Stimulated activated CD8-positive, alpha-beta memory T cell treated with anti-CD3 and anti-CD28 coated beads, Interleukin-15, amount 100 ng/mL, for 48 hours (primary cell): Measurements from ENCODE around the gene ADCY2.

Source experiments
- DNase-seq, 2 donors: peaks; one replicate each; pipeline ENCODE4 v3.0.0-alpha.2; 2020; ENCODE audit warnings: low read depth in 2 of 2

The ADCY2 gene

DNA sequence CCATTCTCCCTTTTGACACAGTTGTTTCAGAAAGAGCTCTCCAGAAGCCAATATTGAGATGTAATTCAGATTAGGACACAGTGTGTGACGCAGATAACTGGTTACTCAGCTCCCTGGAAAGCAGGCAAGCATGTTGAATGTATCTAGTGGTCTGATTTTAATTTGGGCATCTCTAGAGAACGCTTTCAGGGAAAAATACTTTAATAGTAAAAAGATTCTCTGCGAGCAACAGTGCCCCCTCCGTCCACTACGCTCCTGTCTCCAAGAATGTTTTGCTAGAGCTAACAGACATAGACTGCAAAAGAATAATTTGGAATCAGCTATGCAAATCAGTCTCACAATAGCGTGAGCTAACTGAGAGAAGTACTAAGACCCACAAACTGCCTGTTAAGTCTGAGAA is 431.7 kb downstream of the ADCY2 start:
- no peak for DNase-seq

DNA sequence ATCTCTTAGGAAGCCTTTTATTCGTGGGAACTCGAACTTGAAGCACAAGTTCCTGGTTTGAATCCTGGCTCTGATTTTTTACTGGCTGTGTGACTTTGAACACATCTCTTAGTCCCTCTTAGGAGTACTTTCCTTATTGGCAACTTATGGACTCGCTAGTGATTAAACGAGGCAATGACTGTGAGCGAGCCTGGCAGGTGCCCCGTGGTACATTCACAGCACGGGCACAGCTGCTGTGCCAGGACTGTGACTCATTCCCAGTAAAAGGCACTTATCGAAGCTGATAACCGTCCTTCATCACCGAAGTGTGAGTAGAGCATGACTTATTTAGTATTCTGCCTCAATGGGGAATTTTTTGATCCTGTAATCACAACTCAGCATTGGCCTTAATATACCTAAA is 432.3 kb downstream of the ADCY2 start:
- DNase-seq: no peak

DNA sequence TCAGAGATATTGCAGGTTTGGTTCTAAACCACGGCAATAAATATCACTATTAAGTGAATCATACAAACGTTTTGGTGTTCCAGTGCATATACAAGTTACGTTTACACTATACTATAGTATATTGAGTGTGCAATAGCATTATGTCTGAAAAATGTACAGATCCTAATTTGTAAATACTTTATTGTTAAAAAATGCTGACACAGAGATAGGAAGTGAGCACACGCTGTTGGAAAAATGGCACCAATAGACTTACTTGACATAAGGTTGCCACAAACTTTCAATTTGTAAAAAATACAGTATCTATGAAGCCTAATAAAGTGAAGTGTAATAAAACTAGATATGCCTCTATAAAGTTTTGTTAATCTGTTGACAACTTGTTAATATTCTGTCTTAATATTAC is 439.0 kb downstream of the ADCY2 start:
- DNase-seq: no peak

DNA sequence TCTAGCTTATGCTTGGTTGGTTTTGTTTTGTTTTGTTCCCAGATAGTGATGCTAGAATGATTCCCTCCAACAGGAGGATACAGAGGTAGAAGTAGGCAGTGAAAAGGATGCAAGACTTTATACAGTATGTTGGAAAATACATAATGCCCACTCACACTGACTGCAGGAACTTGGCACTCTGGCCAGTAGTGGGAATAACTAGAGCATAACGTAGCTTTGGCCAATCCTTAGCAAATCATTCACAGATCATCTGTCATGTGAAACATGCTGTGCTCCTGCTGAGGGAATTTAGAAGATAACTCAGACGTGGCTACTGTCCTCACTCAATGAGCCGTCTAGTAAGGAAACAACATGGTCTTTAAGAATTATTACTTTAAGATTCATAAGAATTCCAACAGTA is 441.5 kb downstream of the ADCY2 start:
- no peak for DNase-seq

DNA sequence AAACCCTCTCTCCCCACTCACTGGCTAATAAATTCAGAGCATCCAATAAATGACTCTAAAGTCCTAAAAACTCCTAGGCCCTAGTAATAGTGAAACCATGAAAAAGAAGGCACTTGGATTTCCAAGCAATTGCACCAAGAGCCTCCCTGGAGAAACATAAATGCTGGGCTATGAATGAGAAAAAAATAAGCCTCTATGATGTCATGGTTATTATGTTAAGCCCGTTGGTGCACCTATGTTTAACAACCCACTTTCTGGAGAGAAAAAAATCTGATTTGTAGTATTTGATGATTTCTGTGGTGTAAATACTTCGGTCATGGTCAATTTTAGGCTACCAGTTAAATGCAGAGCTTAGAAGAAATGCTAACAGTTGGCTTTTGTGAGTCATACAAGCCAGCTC is 446.6 kb downstream of the ADCY2 start:
- no peak for DNase-seq

DNA sequence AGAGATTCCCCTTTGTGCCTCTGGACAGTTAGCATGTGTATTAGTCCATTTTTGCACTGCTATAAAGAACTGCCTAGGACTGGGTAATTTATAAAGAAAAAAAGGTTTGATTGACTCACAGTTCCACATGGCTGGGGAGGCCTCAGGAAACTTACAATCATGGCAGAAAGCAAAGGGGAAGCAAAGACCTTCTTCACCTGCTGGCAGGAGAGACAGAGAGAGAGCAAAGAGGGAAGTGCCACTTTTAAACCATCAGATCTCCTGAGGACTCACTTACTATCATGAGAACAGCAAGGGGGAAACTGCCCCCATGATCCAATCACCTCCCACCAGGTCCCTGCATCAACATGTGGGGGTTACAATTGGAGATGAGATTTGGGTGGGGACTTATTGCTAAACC is 449.0 kb downstream of the ADCY2 start:
- no peak for DNase-seq

DNA sequence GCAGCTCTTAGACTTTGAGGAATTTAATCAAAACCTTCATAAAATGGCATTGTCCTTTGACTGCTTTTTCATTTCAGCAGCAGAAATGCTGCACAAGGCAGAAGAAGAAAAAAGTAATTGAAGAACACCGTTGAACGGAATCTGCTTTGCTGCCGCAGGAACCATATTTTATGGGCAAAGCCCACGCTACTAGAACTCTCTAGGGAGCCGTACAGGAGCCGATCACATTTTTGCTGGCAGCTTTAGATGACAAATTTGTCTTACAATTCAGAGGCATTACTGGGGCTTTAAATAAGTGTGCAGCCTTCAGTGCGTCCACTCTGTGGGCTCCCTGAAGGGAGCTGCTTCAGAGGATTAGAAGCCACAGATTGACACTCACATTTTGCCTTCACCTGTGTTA is 449.6 kb downstream of the ADCY2 start:
- no peak for DNase-seq

DNA sequence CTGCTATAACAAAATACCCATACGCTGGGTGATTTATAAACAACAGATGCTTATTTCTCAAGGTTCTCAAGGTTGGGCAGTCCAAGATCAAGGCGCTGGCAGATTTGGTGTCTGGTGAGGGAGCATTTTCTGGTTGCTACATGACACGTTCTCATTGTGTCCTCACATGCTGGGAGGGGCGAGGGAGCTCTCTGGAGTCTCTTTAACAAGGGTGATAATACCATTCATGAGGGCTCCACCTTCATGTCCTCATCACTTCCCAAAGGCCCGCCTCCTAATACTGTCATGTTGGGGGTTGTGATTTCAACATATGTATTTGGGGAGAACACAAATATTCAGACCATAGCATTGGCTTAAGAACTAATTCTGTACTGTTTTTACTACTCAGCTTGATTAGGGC is 450.4 kb downstream of the ADCY2 start:
- DNase-seq: no peak

DNA sequence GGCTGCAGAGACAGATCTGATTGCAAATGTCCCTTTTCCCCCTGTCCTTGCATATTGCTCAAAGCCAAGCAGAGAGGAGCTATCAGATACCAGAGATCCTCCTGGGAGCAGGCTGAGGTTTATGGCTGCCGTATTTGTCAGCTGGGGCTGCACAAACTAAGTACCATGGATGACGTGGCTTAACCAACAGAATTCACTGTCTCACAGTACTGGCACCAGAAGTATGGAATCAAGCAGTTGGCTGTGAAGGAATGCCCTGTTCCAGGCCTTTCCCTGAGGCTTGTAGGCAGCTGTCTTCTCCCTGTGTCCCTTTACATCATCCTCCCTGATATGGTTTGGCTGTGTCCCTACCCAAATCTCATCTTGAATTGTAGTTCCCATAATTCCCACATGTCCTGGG is 452.4 kb downstream of the ADCY2 start:
- no peak for DNase-seq

DNA sequence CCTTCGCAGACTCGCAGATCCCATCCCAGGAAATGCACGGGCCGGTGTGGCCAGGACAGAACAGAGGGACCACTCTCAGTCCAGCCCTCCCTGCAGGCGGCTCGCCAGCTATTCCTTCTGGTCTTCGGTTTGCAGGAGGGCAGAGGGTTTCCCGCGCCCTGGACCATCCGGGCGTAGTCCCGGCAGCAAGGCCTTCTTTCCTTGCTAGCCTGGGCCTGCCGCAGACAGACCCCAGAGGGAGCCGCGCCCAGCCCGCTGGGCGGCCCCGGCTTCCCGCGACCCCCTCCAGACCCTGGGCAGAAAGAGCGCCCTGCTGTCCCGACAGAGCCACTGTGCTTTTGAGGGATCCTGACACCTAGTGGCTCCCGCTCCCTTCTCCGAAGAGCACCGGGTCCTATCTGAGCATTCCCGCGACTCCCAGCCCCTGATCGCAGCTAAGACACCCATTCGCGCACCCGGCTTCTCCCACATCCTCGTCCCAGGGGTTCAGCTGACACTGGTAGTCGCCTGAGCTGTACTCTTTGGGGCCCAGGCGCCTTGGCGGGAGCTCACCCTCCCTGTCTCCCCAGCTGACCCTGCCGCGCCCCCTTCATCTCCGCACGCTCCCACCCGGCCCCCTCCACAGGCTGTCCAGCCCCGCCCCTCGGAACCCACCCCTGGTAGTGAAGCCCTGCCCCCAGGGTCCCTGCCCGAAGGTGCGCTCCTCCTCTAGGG is 453.9 kb downstream of the ADCY2 start:
- no peak for DNase-seq

DNA sequence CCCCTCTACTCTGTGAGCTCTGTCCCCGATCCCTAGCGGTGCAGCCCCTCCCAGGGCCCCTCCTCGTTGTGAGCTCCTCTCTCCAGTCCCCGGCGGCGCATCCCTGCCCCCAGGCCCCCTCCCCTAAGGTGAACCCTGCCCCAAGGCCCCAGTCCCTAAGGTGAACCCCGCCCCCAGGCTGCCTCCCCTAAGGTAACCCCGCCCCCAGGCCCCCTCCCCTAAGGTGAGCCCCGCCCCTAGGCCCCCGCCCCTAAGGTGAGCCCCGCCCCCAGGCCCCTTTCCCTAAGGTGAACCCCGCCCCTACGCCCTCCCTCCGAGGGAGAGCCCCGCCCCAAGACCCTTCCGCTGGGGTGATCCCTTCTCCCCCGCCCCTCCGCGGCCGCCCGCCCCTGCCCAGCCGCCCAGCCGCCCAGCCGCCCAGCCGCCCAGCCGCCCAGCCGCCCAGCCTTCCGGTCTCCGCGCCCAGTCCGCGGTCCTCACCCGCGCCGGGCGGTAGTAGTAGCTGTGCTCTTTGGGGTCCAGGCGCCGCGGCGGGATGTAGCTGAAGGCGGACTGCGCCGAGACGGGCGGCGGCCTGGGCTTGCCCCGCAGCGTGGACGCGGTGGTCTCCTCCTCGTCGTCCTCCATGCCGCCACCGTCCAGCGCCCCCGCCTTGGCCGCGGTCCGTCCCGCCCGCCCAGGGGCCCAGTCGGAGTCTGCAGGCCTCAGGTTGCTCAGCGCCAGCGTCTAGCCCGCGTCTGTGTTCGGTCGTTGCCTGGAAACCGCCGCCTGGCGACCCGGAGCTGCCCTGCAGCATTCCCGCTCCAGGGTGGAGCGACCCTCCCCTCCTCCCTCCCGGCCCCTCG is 454.7 kb downstream of the ADCY2 start, which contains the start of gene CFAP90:
CFAP90 (minus strand) TSS at position 739 of the 845 bp plus-strand sequence; CDS start at position 627, 112 bp downstream.
- no peak for DNase-seq

DNA sequence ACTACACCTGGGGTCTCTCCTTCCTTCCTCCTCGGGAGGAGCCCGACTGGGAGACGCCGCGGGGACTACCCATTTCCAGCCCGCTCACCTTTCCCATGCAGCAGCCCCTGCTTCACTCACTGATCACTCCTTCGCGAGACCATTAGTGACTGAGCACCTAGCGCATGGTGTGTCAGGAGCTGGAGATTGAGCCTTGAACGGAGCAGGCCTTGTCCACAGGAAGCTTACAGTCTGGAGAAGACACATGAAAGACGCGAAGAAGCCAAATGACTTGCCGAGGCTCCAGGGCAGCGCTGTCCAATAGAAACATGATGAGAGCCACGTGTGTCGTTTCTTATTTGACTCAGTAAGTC is 455.3 kb downstream of the ADCY2 start:
- DNase-seq: no peak

DNA sequence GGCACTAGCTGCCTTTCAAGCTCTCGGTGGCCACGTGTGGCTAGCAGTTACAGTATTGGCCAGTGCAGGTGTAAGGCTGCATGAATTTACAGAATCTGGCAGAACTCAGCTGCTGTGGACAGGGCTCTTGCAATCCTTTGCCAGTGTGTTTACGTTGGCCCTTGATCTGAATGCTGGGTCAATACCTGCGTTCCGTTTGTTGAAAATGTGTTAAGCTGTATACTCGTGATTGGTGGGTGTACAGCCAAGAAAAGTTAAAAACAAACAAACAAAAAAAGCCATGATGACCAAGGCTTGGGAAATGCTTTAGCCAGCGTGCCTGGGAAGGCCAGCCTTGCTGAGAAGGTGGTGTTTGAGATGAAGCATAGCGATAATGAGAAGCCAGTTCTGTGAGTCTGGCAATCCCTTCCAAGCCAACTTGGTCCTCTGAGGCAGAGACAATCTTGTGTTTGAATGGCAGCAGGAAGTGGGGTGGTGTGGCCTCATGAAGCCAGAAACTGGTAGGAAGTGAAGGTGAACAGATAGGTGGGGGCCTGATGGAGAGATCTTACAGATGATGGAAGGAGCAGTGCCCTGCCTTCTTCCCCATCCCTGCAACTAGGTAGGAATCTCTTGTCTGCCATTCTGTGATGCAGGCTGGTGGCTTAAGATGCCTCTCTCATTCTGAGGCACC is 455.8 kb downstream of the ADCY2 start:
- DNase-seq: no peak

DNA sequence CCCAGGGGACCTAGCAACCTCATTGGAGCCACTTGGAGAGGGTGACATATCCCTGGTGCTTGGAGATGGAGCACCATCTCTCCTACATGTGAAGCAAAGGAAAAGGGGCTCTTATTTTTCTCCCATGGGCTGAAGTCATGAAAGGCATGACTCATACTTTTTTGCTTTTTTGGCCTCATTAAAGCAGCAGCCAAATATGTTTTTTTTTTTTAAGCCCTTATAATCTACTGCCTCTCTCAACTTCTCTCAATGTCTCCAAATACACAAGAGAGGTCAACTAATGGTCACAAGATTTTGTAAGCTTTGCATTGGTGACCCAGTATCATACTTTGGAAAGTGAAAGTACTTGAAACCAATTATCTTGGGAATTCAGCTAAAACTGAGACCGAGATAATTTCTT is 456.6 kb downstream of the ADCY2 start:
- DNase-seq: no peak

DNA sequence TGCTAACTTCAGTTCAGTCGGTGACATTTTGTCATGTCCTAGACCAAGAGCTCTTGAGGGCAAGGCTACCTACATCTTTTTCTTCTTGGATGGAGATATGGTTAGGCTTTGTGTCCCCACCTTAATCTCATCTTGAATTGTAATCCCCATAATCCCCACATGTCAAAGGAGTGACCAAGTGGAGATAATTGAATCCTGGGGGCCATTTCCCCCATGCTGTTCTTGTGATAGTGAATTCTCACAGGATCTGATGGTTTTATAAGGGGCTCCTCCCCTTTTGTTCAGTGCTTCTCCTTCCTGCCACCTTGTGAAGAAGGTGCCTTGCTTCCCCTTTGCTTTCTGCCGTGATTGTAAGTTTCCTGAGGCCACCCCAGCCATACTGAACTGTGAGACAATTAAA is 457.1 kb downstream of the ADCY2 start:
- no peak for DNase-seq

DNA sequence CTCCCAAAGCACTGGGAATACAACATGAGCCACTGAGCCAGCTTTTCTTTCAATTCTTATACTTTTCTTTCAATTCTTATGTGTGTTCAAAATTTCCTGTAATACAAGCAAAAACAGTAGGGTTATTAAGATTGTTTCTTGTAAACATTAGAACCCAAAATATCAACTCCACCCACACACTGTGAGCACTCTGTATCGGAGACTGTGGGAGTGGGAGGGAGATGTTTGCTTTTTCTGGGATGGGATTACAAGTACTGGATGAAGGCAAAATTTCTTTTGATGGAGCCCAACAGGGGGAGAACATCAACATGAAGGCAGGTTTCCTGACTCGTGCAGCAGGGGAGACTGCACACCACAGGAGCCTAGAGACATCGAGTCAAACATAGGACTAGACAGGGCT is 459.7 kb downstream of the ADCY2 start:
- no peak for DNase-seq

DNA sequence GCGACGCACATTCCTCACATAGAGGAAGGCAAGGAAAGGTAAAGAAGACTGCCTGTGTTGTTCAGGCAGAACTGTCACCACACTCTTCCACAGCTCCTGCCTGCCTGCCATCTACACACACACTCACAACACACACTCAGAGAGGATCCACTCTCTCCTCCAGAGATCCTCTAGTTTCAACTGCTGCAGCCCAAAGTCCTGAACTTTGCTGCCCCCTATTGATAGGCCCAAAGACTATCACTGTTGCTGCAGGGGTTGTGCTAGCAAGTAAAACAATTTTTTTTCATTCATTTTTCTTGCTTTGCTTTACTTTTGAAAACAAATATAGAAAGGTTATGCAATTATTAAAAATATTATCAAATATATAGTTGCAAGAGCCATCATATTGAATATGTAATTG is 460.9 kb downstream of the ADCY2 start:
- DNase-seq: no peak

DNA sequence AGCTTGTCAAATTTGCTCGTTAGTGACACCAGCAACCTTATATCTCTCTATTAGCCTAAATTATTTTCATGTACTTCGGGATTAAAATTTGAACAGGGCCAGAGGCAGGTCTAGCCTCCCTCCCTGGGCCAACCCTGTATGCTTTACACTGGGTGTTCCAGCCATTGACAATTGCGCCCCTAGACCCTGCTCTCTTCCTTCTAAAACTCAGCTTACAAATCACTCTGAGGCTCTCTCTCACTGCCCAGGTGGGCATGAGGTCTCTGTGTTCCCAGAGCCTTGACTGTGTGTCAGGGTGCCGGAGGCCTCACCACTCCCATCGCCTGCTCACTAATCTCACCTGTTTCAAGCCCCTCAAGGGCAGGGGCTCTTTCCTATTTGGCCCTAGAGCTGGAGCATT is 461.4 kb downstream of the ADCY2 start:
- no peak for DNase-seq

DNA sequence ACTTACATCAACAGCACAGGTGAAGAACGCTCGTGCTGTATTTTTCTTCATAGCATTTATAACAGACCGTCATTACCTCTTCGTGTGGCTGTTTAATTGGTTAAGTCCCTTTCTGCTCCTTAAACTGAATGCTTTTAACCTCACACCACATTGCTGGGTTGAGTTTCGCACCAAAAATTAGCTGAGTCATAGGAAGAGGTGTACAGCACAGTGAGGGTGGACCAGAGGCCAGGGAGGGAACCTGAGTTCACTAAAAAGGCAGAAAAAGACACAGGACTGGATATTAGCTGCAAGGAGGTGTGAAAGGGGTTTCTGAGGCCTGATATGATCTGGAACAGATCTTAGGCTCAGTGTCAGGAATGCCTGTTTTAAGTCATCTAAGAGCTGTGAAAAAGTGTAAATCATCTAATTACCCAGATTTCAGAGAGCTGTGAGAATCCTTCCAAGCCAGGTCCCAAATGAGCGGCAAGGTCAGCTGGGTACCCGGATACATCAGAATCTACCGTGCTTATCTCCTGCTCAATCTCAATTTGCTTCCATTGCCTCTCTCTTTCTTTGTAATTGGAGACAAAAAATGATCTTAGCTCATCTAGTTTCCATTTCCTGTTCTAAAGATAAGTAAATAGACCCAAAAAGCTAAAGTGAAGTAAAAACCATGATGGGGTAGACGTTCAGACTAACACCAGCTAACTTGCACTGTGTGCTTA is 462.1 kb downstream of the ADCY2 start:
- no peak for DNase-seq

DNA sequence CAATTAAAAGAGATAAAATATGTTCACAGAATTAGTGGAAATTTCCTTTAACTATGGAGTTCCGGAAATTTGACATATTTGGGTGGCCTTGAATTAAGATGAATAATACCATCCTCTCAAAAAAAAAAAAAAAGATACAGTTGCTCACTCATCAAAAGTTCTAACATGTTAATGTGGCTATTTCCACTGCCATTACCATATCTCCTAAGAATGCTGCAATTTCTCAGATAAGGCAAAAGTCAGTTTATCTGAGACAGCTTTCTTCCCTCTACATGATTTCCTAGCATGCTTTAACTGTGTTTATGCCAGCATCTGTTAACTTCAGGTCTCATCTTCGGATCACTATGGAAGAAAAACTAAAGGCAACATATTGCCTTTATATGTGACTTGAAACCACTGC is 470.3 kb downstream of the ADCY2 start:
- DNase-seq: no peak

DNA sequence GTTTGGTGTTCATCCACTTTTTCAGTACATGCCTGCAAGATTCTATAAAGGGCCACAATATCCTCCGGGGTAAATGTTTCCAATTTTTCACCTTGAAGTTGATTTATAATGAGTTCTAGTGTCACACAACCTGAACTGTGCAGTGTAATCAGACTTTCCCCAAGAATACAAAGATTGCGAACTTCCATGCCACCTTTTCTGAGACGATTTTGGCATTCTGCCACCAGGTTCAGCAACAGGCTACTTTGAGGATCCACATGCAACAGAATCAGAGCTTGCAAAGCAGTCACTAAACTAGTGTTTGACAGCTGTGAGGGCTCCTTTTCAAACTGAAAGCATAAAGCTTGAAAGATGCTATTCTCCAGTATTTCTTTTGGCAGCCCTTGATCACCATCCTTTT is 471.3 kb downstream of the ADCY2 start:
- no peak for DNase-seq

DNA sequence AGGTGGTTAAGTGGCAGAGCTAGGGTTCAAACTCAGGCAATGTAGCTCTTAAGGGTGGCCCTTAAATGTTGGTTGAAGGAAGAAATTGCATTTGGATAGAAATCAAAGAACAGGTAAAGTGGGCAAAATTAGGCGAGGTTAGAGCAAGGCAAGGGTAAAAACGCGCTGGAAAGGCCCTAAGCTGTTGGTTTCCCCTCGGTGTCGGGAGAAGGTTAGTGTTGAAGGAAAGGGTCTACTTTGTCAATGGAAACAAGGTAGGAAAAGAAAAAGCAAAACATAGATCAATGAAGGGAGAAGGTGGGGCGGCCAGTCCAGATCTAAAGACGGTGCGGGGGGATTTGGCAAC is 472.5 kb downstream of the ADCY2 start:
- DNase-seq: no peak
